H1 (cell line): ENCODE results near the gene TARP.

Experiments used
- CTCF ChIA-PET: fragments of 300-600 bp; sonication (Branson Sonifier 250); formaldehyde crosslinking; loops from one replicate; lab custom pipeline; 2021; ENCODE audit not compliant: partially characterized antibody; lab: Charles Lee
- POLR2A ChIA-PET: fragments of 300-600 bp; sonication (Branson Sonifier 250); formaldehyde crosslinking; loops from one replicate; lab custom pipeline; 2021; ENCODE audit warnings: inconsistent platforms; ENCODE audit not compliant: partially characterized antibody; lab: Charles Lee
- DNase-seq, 2 experiments: peaks; one replicate each; pipeline versions ENCODE4 v3.0.0 to v3.0.0-alpha.2; 2010 to 2022; ENCODE audit warnings: low spot score in 2 of 2, low read depth in 1 of 2, mixed read lengths in 1 of 2
- FAIRE-seq: peaks from 2 replicates; lab custom pipeline; 2011; peaks lifted over from hg19 to GRCh38; lab: Jason Lieb, UNC
- H2AFZ ChIP-seq: 2 replicates; pipeline ENCODE4 v1.8.1; 2012; ENCODE audit warnings: low read length, inconsistent platforms
- H2AK5ac ChIP-seq: 2 replicates; pipeline ENCODE4 v1.6.1; 2013; ENCODE audit warnings: low read depth, low read length
- H2BK120ac ChIP-seq: replicated peaks from 2 replicates; pipeline ENCODE3; 2013; ENCODE audit warnings: low read depth, low read length, inconsistent platforms
- H2BK12ac ChIP-seq: 2 replicates; pipeline ENCODE4 v1.6.1; 2013; ENCODE audit warnings: low read depth, low read length
- H2BK15ac ChIP-seq: 2 replicates; pipeline ENCODE4 v1.6.1; 2013; ENCODE audit warnings: low read length
- H2BK20ac ChIP-seq: 2 replicates; pipeline ENCODE4 v1.6.1; 2013; ENCODE audit warnings: low read length
- H2BK5ac ChIP-seq: 2 replicates; pipeline ENCODE4 v1.6.1; 2013; ENCODE audit warnings: low read depth, low read length
- H3K14ac ChIP-seq: 2 replicates; pipeline ENCODE4 v1.6.1; 2013; ENCODE audit warnings: inconsistent platforms; ENCODE audit not compliant: insufficient read length
- H3K18ac ChIP-seq: 2 replicates; pipeline ENCODE4 v1.6.1; 2013; ENCODE audit warnings: low read length; ENCODE audit errors: extremely low read depth
- H3K23ac ChIP-seq: 2 replicates; pipeline ENCODE4 v1.6.1; 2013; ENCODE audit warnings: inconsistent platforms; ENCODE audit not compliant: insufficient read length
- H3K23me2 ChIP-seq: 2 replicates; pipeline ENCODE4 v1.6.1; 2013; ENCODE audit warnings: low read depth, low read length
- H3K27ac ChIP-seq: 2 replicates; pipeline ENCODE4 v1.6.1; 2011; ENCODE audit warnings: low read depth, low read length, inconsistent platforms
- H3K27me3 ChIP-seq, 4 experiments: replicated peaks in 1 of 4; 1 replicate in 1 of 4; 2 replicates in 3 of 4; pipeline versions ENCODE4 v1.6.1 to v1.8.1; 2011 to 2013; ENCODE audit warnings: low read length in 3 of 4, mild to moderate bottlenecking in 3 of 4, inconsistent platforms in 2 of 4, mixed read lengths in 2 of 4, moderate library complexity in 1 of 4; ENCODE audit not compliant: control insufficient read depth in 3 of 4, insufficient read depth in 3 of 4; ENCODE audit errors: extremely low read depth in 1 of 4
- H3K36me3 ChIP-seq, 4 experiments: 2 replicates each; pipeline versions ENCODE4 v1.6.1 to v1.8.1; 2011 to 2013; ENCODE audit warnings: mild to moderate bottlenecking in 4 of 4, low read length in 3 of 4, moderate library complexity in 2 of 4, control low read depth in 1 of 4, inconsistent platforms in 1 of 4; ENCODE audit not compliant: insufficient read depth in 4 of 4, control insufficient read depth in 2 of 4
- H3K4ac ChIP-seq: replicated peaks from 2 replicates; pipeline ENCODE3; 2013; ENCODE audit warnings: low read length, low read depth, mixed read lengths, inconsistent platforms; ENCODE audit not compliant: insufficient read length
- H3K4me1 ChIP-seq, 4 experiments: replicated peaks in 1 of 4; 1 replicate in 1 of 4; 2 replicates in 3 of 4; pipeline versions ENCODE4 v1.6.1 to v1.8.1; 2011 to 2013; ENCODE audit warnings: low read length in 3 of 4, inconsistent platforms in 2 of 4, mixed read lengths in 1 of 4; ENCODE audit not compliant: insufficient read depth in 4 of 4, control insufficient read depth in 3 of 4
- H3K4me2 ChIP-seq, 2 experiments: 2 replicates each; pipeline versions ENCODE4 v1.6.1 to v1.8.1; 2011 to 2013; ENCODE audit warnings: low read depth in 2 of 2, low read length in 2 of 2, control low read depth in 1 of 2, inconsistent platforms in 1 of 2, mild to moderate bottlenecking in 1 of 2; ENCODE audit not compliant: insufficient read depth in 1 of 2
- H3K4me3 ChIP-seq, 4 experiments: fragments of 200-600, 300-600 bp in 1 of 4; sonication (generic), shearing (Covaris generic), sonication (Bioruptor Twin) in 1 of 4; 2 replicates each; pipeline versions ENCODE4 v1.5.1 to v1.8.1; 2011 to 2016; ENCODE audit warnings: low read length in 4 of 4, low read depth in 3 of 4, control low read depth in 2 of 4, inconsistent platforms in 2 of 4, mild to moderate bottlenecking in 2 of 4, mixed read lengths in 1 of 4, moderate library complexity in 1 of 4; ENCODE audit not compliant: insufficient read depth in 2 of 4; ENCODE audit errors: extremely low read depth in 1 of 4
- H3K56ac ChIP-seq: replicated peaks from 2 replicates; pipeline ENCODE3; 2013; ENCODE audit warnings: low read depth, mild to moderate bottlenecking, mixed read lengths, low read length, inconsistent platforms; ENCODE audit not compliant: insufficient read length
- H3K79me1 ChIP-seq: 2 replicates; pipeline ENCODE4 v1.6.1; 2013; ENCODE audit warnings: low read depth, low read length, control low read depth
- H3K79me2 ChIP-seq, 2 experiments: 2 replicates each; pipeline versions ENCODE4 v1.6.1 to v1.8.1; 2012 to 2013; ENCODE audit warnings: low read length in 2 of 2, mild to moderate bottlenecking in 2 of 2, inconsistent platforms in 1 of 2; ENCODE audit not compliant: insufficient read depth in 2 of 2, control insufficient read depth in 1 of 2
- H3K9ac ChIP-seq, 4 experiments: replicated peaks in 1 of 4; 1 replicate in 1 of 4; 2 replicates in 3 of 4; pipeline versions ENCODE4 v1.6.1 to v1.8.1; 2011 to 2013; ENCODE audit warnings: low read depth in 3 of 4, low read length in 3 of 4, control low read depth in 2 of 4, mild to moderate bottlenecking in 2 of 4, moderate library complexity in 2 of 4, inconsistent platforms in 1 of 4; ENCODE audit errors: extremely low read depth in 1 of 4
- H3K9me3 ChIP-seq, 2 experiments: 2 replicates each; pipeline versions ENCODE4 v1.6.1 to v1.8.1; 2012 to 2013; ENCODE audit warnings: mild to moderate bottlenecking in 2 of 2, moderate library complexity in 2 of 2, control low read depth in 1 of 2, inconsistent platforms in 1 of 2, low read depth in 1 of 2, low read length in 1 of 2, mixed read lengths in 1 of 2; ENCODE audit not compliant: insufficient read depth in 2 of 2
- H4K20me1 ChIP-seq, 2 experiments: replicated peaks in 1 of 2; 2 replicates each; pipeline versions ENCODE3 to v1.8.1; 2011 to 2013; ENCODE audit warnings: inconsistent platforms in 2 of 2, low read length in 2 of 2, mild to moderate bottlenecking in 1 of 2; ENCODE audit not compliant: insufficient read depth in 2 of 2, control insufficient read depth in 1 of 2
- H4K5ac ChIP-seq: 2 replicates; pipeline ENCODE4 v1.6.1; 2013; ENCODE audit warnings: low read length, low read depth, mixed read lengths, inconsistent platforms; ENCODE audit not compliant: insufficient read length
- H4K8ac ChIP-seq: 2 replicates; pipeline ENCODE4 v1.8.0; 2013; ENCODE audit warnings: mild to moderate bottlenecking, moderate library complexity, low read length, inconsistent platforms; ENCODE audit not compliant: insufficient read depth; ENCODE audit errors: extremely low read depth
- H4K91ac ChIP-seq: replicated peaks from 2 replicates; pipeline ENCODE3; 2013; ENCODE audit warnings: low read length, mixed read lengths, inconsistent platforms; ENCODE audit not compliant: insufficient read length
- CHD2 ChIP-seq: IDR thresholded peaks from 2 replicates; pipeline ENCODE4 v1.6.1; 2012; ENCODE audit warnings: low read length, improper control_type of control experiment
- RFX5 ChIP-seq: IDR thresholded peaks from 2 replicates; pipeline ENCODE4 v1.6.1; 2011; ENCODE audit warnings: low read depth, low read length, improper control_type of control experiment, borderline replicate concordance
- RXRA ChIP-seq: IDR thresholded peaks from 2 replicates; pipeline ENCODE4 v1.6.1; 2011; ENCODE audit warnings: low read depth, mild to moderate bottlenecking, low read length, moderate library complexity; ENCODE audit not compliant: insufficient read depth
- SIN3A ChIP-seq, 2 experiments: IDR thresholded peaks in 1 of 2; conservative IDR thresholded peaks in 1 of 2; 2 replicates each; pipeline ENCODE4 v1.6.1; 2011 to 2012; ENCODE audit warnings: low read length in 2 of 2, improper control_type of control experiment in 1 of 2, low read depth in 1 of 2, mild to moderate bottlenecking in 1 of 2
- SIX5 ChIP-seq: IDR thresholded peaks from 2 replicates; pipeline ENCODE4 v1.6.1; 2011; ENCODE audit warnings: mild to moderate bottlenecking, low read depth, low read length
- SUZ12 ChIP-seq: fragments of 200-600 bp; sonication (generic); IDR thresholded peaks from 2 replicates; pipeline ENCODE4 v1.6.1; 2012; ENCODE audit warnings: mild to moderate bottlenecking, inconsistent platforms, low read length, moderate library complexity, mixed read lengths
- ZNF274 ChIP-seq: IDR thresholded peaks from 2 replicates; pipeline ENCODE4 v1.7.0; 2012; ENCODE audit warnings: low read length, borderline replicate concordance; ENCODE audit errors: extremely low read depth

The TARP gene

DNA sequence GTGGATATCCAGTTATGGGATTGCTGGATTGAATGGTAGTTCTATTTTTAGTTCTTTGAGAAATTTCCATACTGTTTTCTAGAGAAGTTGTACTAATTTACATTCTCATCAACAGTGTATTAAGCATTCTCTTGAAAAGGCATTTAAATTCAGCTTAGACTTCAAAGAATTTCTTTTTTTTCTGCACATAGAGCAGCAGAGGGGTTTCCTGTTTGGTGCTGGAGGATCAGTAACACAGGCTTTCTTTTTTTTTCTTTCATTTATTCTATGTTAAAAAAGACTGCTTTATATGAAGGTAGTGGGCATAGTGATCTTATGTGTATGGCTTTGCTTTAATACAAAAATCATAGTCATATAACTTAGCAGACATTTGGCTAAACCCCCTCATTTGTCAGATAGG lies 47.6 kb upstream of the TARP start:
- no peak overlapping the region for H2AFZ ChIP-seq
- no peak overlapping the region for H2BK15ac ChIP-seq
- no peaks in the 10 kb centered on the region for H3K23me2 ChIP-seq
- DNase-seq (no peak), FAIRE-seq (no peak)
- no peak overlapping the region for H3K23ac ChIP-seq
- no peak overlapping the region for H2BK20ac ChIP-seq
- no peak overlapping the region for H4K91ac ChIP-seq
- no peak overlapping the region for H2BK12ac ChIP-seq
- no peak overlapping the region for H2AK5ac ChIP-seq
- no peak overlapping the region for H3K9ac ChIP-seq
- H2BK120ac ChIP-seq = no peak overlapping the region
- H3K4ac ChIP-seq = no peak overlapping the region
- H4K8ac ChIP-seq = no peak overlapping the region
- H3K79me2 ChIP-seq = no peaks in the 10 kb centered on the region
- ChIA-PET CTCF (interaction anchor here (1.2 to 8.4 kb wide), 6 partner anchors 9 to 106 kb away, joined by 8 to 76 read pairs (median 16); no protein-coding TSS in a partner anchor), POLR2A (no interaction called here)
- H3K27me3 ChIP-seq = no peaks in the 10 kb centered on the region
- no peaks in the 10 kb centered on the region for H4K20me1 ChIP-seq
- no peaks in the 10 kb centered on the region for H3K36me3 ChIP-seq
- no peak overlapping the region for H3K56ac ChIP-seq
- H3K27ac ChIP-seq = no peak overlapping the region
- no peak overlapping the region for H3K4me2 ChIP-seq
- H3K14ac ChIP-seq = no peak overlapping the region
- H3K18ac ChIP-seq = no peak overlapping the region
- no peak overlapping the region for H4K5ac ChIP-seq
- H3K4me3 ChIP-seq = no peak overlapping the region
- no peaks in the 10 kb centered on the region for H3K79me1 ChIP-seq
- no peaks in the 10 kb centered on the region for H3K9me3 ChIP-seq
- H2BK5ac ChIP-seq = no peak overlapping the region
- peaks cover 0 to 4% (median under 1%) of the 10 kb centered on the region in 4 experiments; a peak in 2 of 7 replicates for H3K4me1 ChIP-seq
- TF ChIP-seq RXRA = no peak
- no peak for TF ChIP-seq SIN3A (conservative IDR thresholded peaks at IDR 0.05 in 1 of 2, IDR thresholded peaks at IDR 0.05 in 1 of 2; ENCODE audit: low read depth in 1 of 2, low read length in 2 of 2)
- TF ChIP-seq SIX5 = no peak
- no peak for TF ChIP-seq SUZ12
- no peak for TF ChIP-seq ZNF274
- no peak for TF ChIP-seq RFX5
- no peak for TF ChIP-seq CHD2
